HepG2 (cell line): ENCODE data around the gene MCAM. TPM values are rescaled to one million over a fixed set of nuclear protein-coding genes. Genes with fewer than 3 reads are reported as not detected.

Source experiments
- ATAC-seq: fragments of 200-7000 bp; cut with Tn5 transposase; 3 replicates; pipeline ENCODE4 v1.9.1; 2020; ENCODE audit warnings: mild to moderate bottlenecking, moderate library complexity
- BruUV-seq: library from RNA; stranded (reverse); fragments of 400-500 nt; replicated peaks from 2 replicates; lab custom pipeline; 2021; lab: Mats Ljungman, UMichigan
- CTCF ChIA-PET: fragments of 300-600 bp; formaldehyde crosslinking; extraction: SDS; loops from one replicate; lab custom pipeline; 2021; ENCODE audit warnings: low total read pairs, inconsistent platforms, low intra/inter-chr PET ratio; lab: Yijun Ruan, JAX
- POLR2A ChIA-PET: fragments of 350-600 bp; sonication (Branson Sonifier 250); formaldehyde crosslinking; loops from one replicate; lab custom pipeline; 2020; ENCODE audit warnings: antibody characterized with exemption, inconsistent platforms; lab: Yijun Ruan, JAX
- DNase-seq: peaks from one replicate; pipeline ENCODE4 v3.0.0-alpha.2; 2015; ENCODE audit warnings: low spot score
- FAIRE-seq: peaks from 3 replicates; lab custom pipeline; 2011; peaks lifted over from hg19 to GRCh38; lab: Jason Lieb, UNC
- H2AFZ ChIP-seq: one replicate; pipeline ENCODE4 v1.6.1; 2011; ENCODE audit warnings: low read length, inconsistent platforms
- H3K27ac ChIP-seq: fragments of 300-600 bp; 3 replicates; pipeline ENCODE4 v1.8.0; 2011; ENCODE audit warnings: mixed run types, mild to moderate bottlenecking, mixed read lengths, low read length, inconsistent platforms; ENCODE audit not compliant: insufficient read depth; ENCODE audit errors: extremely low read length
- H3K27me3 ChIP-seq, 2 experiments: fragments of 200-600 bp in 1 of 2; 2 replicates in 1 of 2; 3 replicates in 1 of 2; pipeline versions ENCODE4 v1.6.0 to v1.8.0; 2011; ENCODE audit warnings: low read length in 2 of 2, mild to moderate bottlenecking in 2 of 2, moderate library complexity in 2 of 2, inconsistent platforms in 1 of 2; ENCODE audit not compliant: insufficient read depth in 2 of 2, control insufficient read depth in 1 of 2
- H3K36me3 ChIP-seq, 2 experiments: fragments of 200-600 bp in 1 of 2; replicated peaks in 1 of 2; 2 replicates in 1 of 2; 3 replicates in 1 of 2; pipeline versions ENCODE4 v1.5.1 to v1.8.0; 2011; ENCODE audit warnings: low read length in 2 of 2, inconsistent platforms in 1 of 2; ENCODE audit not compliant: insufficient read depth in 2 of 2, control insufficient read depth in 1 of 2
- H3K4me1 ChIP-seq: 2 replicates; pipeline ENCODE4 v1.5.1; 2012; ENCODE audit warnings: low read length, inconsistent platforms; ENCODE audit not compliant: insufficient read depth
- H3K4me2 ChIP-seq: 2 replicates; pipeline ENCODE4 v1.6.0; 2011; ENCODE audit warnings: low read depth, low read length, inconsistent platforms
- H3K4me3 ChIP-seq, 3 experiments: fragments of 200-600 bp in 1 of 3; sonication (generic), shearing (Covaris generic) in 1 of 3; replicated peaks in 1 of 3; 2 replicates each; pipeline ENCODE4 v1.5.1; 2011 to 2016; ENCODE audit warnings: low read length in 3 of 3, inconsistent platforms in 2 of 3, low read depth in 2 of 3, mild to moderate bottlenecking in 2 of 3, control low read depth in 1 of 3, mixed read lengths in 1 of 3; ENCODE audit not compliant: insufficient read depth in 1 of 3
- H3K79me2 ChIP-seq: one replicate; pipeline ENCODE4 v1.6.1; 2011; ENCODE audit warnings: low read length, inconsistent platforms; ENCODE audit not compliant: insufficient read depth
- H3K9ac ChIP-seq: 2 replicates; pipeline ENCODE4 v1.6.0; 2011; ENCODE audit warnings: mild to moderate bottlenecking, low read depth, low read length, inconsistent platforms; ENCODE audit not compliant: insufficient read depth
- H3K9me3 ChIP-seq: 2 replicates; pipeline ENCODE4 v1.5.1; 2012; ENCODE audit warnings: mild to moderate bottlenecking, low read length
- H4K20me1 ChIP-seq: 2 replicates; pipeline ENCODE4 v1.6.0; 2011; ENCODE audit warnings: inconsistent platforms, mild to moderate bottlenecking, low read length, moderate library complexity; ENCODE audit not compliant: insufficient read depth
- AGO1 ChIP-seq: fragments of 200-400 bp; formaldehyde crosslinking; IDR thresholded peaks from 2 replicates; pipeline ENCODE4 v1.6.1; 2017; ENCODE audit warnings: mild to moderate bottlenecking, low read depth, low read length, moderate library complexity; ENCODE audit not compliant: poor library complexity, severe bottlenecking
- ELF3 ChIP-seq: IDR thresholded peaks from 2 replicates; pipeline ENCODE4 v1.6.1; 2016; ENCODE audit warnings: missing genetic modification reagents, missing compliant biosample characterization
- FOXJ3 ChIP-seq: sonication (generic); formaldehyde crosslinking; IDR thresholded peaks from 2 replicates; pipeline ENCODE4 v1.4.0; 2020; ENCODE audit warnings: missing genetic modification reagents, mild to moderate bottlenecking, borderline replicate concordance
- HNRNPH1 ChIP-seq: fragments of 200-400 bp; formaldehyde crosslinking; optimal IDR thresholded peaks from 2 replicates; pipeline ENCODE3; 2017; ENCODE audit warnings: mild to moderate bottlenecking, low read depth, low read length
- KLF15 ChIP-seq: sonication (generic); formaldehyde crosslinking; IDR thresholded peaks from 2 replicates; pipeline ENCODE4 v1.8.1; 2023; ENCODE audit warnings: borderline replicate concordance, mild to moderate bottlenecking, inconsistent platforms, missing genetic modification reagents, mixed read lengths
- MBD4 ChIP-seq: IDR thresholded peaks from 2 replicates; pipeline ENCODE4 v1.6.1; 2012; ENCODE audit warnings: low read length, inconsistent platforms, borderline replicate concordance
- NFE2L1 ChIP-seq: sonication (generic); formaldehyde crosslinking; IDR thresholded peaks from 2 replicates; pipeline ENCODE4 v1.4.0; 2020; ENCODE audit warnings: missing genetic modification reagents, mild to moderate bottlenecking, borderline replicate concordance
- PCBP2 ChIP-seq: fragments of 200-400 bp; formaldehyde crosslinking; optimal IDR thresholded peaks from 2 replicates; pipeline ENCODE3; 2018; ENCODE audit warnings: low read length, low read depth; ENCODE audit not compliant: poor library complexity, severe bottlenecking
- POLR2A ChIP-seq, 2 experiments: IDR thresholded peaks; 2 replicates each; pipeline ENCODE4 v1.6.1; 2011; ENCODE audit warnings: low read depth in 2 of 2, low read length in 2 of 2, mild to moderate bottlenecking in 1 of 2, moderate library complexity in 1 of 2; ENCODE audit not compliant: insufficient read depth in 1 of 2
- REPIN1 ChIP-seq: sonication (generic); formaldehyde crosslinking; IDR thresholded peaks from 2 replicates; pipeline ENCODE4 v1.8.0; 2022; ENCODE audit warnings: missing genetic modification reagents, low read depth, mild to moderate bottlenecking, borderline replicate concordance
- RNF2 ChIP-seq: fragments of 450-650 bp; conservative IDR thresholded peaks from 2 replicates; pipeline ENCODE4 v1.6.1; 2016; ENCODE audit warnings: low read depth
- TAF1 ChIP-seq: sonication (generic); formaldehyde crosslinking; IDR thresholded peaks from 2 replicates; pipeline ENCODE4 v1.4.0; 2020; ENCODE audit warnings: missing genetic modification reagents
- ZC3H13 ChIP-seq: sonication (generic); formaldehyde crosslinking; IDR thresholded peaks from 2 replicates; pipeline ENCODE4 v1.8.1; 2023; ENCODE audit warnings: mild to moderate bottlenecking, missing genetic modification reagents, moderate library complexity
- ZNF547 ChIP-seq: sonication (generic); formaldehyde crosslinking; IDR thresholded peaks from 2 replicates; pipeline ENCODE4 v1.5.1; 2020; ENCODE audit warnings: mild to moderate bottlenecking, missing genetic modification reagents
- ZNF549 ChIP-seq: sonication (generic); formaldehyde crosslinking; IDR thresholded peaks from 2 replicates; pipeline ENCODE4 v1.5.0; 2020; ENCODE audit warnings: missing genetic modification reagents
- ZNF839 ChIP-seq: sonication (generic); formaldehyde crosslinking; IDR thresholded peaks from 2 replicates; pipeline ENCODE4 v1.4.0; 2020; ENCODE audit warnings: missing genetic modification reagents, mild to moderate bottlenecking, borderline replicate concordance
- WGBS: methylation state at CpG from one replicate; pipeline ENCODE4 v1.1.6; 2017; ENCODE audit warnings: low lambda C conversion rate; 5-methylcytosine and 5-hydroxymethylcytosine counted together
- in situ Hi-C: cut with HindIII; loops from 2 replicates; pipeline ENCODE4 v1.10.0; 2017; ENCODE audit warnings: low pct_unique_long_range_greater_than_20kb; ENCODE audit not compliant: extremely low pct_ligation_motif_present
- intact Hi-C: fragments of 100-400 bp; cut with micrococcal nuclease; formaldehyde crosslinking; loops from one replicate; pipeline ENCODE4 v1.10.0; 2022; ENCODE audit not compliant: unreplicated experiment
- polyA plus RNA-seq, 8 experiments: library from polyadenylated mRNA; depleted of rRNA in 3 of 8; stranded (reverse) in 7 of 8; unstranded in 1 of 8; fragments of >200 nt; fragmentation: Illumina TruSeq in 4 of 8; extraction: Trizol in 4 of 8; gene quantifications; 2 replicates each; pipeline versions ENCODE4 v1.2.1 to v1.2.3, GENCODE V29; 2011 to 2016; ENCODE audit warnings: low read depth in 4 of 8, missing spikeins in 1 of 8, mixed read lengths in 1 of 8; ENCODE audit not compliant: insufficient read depth in 1 of 8
- total RNA-seq, 5 experiments: library from RNA; depleted of rRNA; stranded (reverse); fragments of >200 nt; fragmentation: Illumina TruSeq; extraction: Trizol; gene quantifications; 2 replicates each; pipeline ENCODE4 v1.2.3, GENCODE V29; 2016; ENCODE audit warnings: low read depth in 1 of 5
- TF ChIP-seq, protein P1 (sequence below): sonication (generic); formaldehyde crosslinking; IDR thresholded peaks from 2 replicates; pipeline ENCODE4 v1.5.1; 2020; ENCODE audit warnings: mild to moderate bottlenecking, missing genetic modification reagents, moderate library complexity
- TF ChIP-seq, protein P2 (sequence below), 2 experiments: fragments of 450-650 bp in 1 of 2; sonication (generic) in 1 of 2; formaldehyde crosslinking; IDR thresholded peaks; 2 replicates each; pipeline versions ENCODE4 v1.5.0 to v1.8.0; 2020 to 2022; ENCODE audit warnings: mild to moderate bottlenecking in 1 of 2, missing genetic modification reagents in 1 of 2

The MCAM gene
- total and polyA plus RNA-seq, 2 of the 13 experiments (the other 11 are each of a cell fraction or from before 2014, with no cell fraction given) = 12.1 to 15.2 TPM

DNA sequence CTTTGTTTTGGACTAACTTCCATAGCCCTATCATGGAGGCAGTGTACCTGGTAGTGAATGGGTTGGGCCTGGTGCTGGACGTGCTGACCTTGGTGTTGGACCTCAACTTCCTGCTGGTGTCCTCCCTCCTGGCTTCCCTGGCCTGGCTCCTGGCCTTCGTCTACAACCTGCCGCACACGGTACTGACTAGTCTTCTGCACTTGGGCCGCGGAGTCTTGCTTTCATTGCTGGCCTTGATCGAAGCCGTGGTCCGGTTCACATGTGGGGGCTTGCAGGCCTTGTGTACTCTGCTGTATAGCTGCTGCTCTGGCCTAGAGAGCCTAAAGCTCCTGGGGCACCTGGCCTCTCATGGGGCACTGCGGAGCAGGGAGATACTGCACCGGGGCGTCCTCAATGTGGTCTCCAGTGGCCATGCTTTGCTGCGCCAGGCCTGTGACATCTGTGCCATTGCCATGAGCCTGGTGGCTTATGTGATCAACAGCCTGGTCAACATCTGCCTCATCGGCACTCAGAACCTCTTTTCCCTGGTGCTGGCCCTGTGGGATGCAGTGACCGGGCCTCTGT is 18.2 kb upstream of the MCAM start:
- DNase-seq (no peak), FAIRE-seq (no peak), ATAC-seq (no peak)
- H3K4me1 ChIP-seq = peaks cover 55% of the 10 kb centered on the region
- no peak overlapping the region for H2AFZ ChIP-seq
- H3K79me2 ChIP-seq = peaks cover 24% of the 10 kb centered on the region
- intact Hi-C loops = loop anchor here (2.0 kb wide), 1 partner anchor 16 kb away; no protein-coding TSS in a partner anchor
- BruUV-seq = TSS peak; percentile 70
- peak overlapping the region; percentile 78 to 94 (median 87) for H3K4me3 ChIP-seq
- 7% methylated on average over 9 of the region's 15 CpGs for WGBS
- H3K9me3 ChIP-seq = no peaks in the 10 kb centered on the region
- peaks cover 4% of the 10 kb centered on the region; the same call in 1 of the 2 replicates for H4K20me1 ChIP-seq
- in situ Hi-C loops = loop anchor here (5.0 to 10.0 kb wide), 2 partner anchors 37 to 140 kb away; no protein-coding TSS in a partner anchor
- ChIA-PET POLR2A (interaction anchor here (0.8 to 1.0 kb wide), 3 partner anchors 17 to 33 kb away, joined by 3 to 4 read pairs (median 3); no protein-coding TSS in a partner anchor), CTCF (no interaction called here)
- H3K4me2 ChIP-seq = peak overlapping the region; percentile 89
- H3K27me3 ChIP-seq = no peaks in the 10 kb centered on the region; a peak in 1 of 5 replicates
- peaks cover 8 to 14% of the 10 kb centered on the region in 2 experiments; a peak in 4 of 5 replicates for H3K36me3 ChIP-seq
- peak overlapping the region; percentile 86 for H3K9ac ChIP-seq
- peak overlapping the region; percentile 71 for H3K27ac ChIP-seq
- TF ChIP-seq RNF2 (no peak), AGO1 (no peak), REPIN1 (CRISPR knock-in tag) (no peak), FOXJ3 (CRISPR knock-in tag) (no peak), ZNF549 (CRISPR knock-in tag) (no peak), PCBP2 (no peak), HNRNPH1 (no peak), KLF15 (CRISPR knock-in tag) (no peak), TAF1 (CRISPR knock-in tag) (no peak), MBD4 (no peak), POLR2A (IDR thresholded peaks at IDR 0.05; ENCODE audit: insufficient read depth in 1 of 2, low read depth in 2 of 2, low read length in 2 of 2) (0 out of 4 replicates have a peak, but pooled peaks of 1 of the 2 experiments have one; percentile 21), ELF3 (CRISPR knock-in tag) (no peak), NFE2L1 (CRISPR knock-in tag) (no peak), ZNF839 (CRISPR knock-in tag) (peak; percentile 51; the same call in 1 of the 2 replicates), ZC3H13 (CRISPR knock-in tag) (no peak), ZNF547 (CRISPR knock-in tag) (0 out of 2 replicates have a peak, but pooled peaks have one; percentile 48)
- TF ChIP-seq, protein P1, sequence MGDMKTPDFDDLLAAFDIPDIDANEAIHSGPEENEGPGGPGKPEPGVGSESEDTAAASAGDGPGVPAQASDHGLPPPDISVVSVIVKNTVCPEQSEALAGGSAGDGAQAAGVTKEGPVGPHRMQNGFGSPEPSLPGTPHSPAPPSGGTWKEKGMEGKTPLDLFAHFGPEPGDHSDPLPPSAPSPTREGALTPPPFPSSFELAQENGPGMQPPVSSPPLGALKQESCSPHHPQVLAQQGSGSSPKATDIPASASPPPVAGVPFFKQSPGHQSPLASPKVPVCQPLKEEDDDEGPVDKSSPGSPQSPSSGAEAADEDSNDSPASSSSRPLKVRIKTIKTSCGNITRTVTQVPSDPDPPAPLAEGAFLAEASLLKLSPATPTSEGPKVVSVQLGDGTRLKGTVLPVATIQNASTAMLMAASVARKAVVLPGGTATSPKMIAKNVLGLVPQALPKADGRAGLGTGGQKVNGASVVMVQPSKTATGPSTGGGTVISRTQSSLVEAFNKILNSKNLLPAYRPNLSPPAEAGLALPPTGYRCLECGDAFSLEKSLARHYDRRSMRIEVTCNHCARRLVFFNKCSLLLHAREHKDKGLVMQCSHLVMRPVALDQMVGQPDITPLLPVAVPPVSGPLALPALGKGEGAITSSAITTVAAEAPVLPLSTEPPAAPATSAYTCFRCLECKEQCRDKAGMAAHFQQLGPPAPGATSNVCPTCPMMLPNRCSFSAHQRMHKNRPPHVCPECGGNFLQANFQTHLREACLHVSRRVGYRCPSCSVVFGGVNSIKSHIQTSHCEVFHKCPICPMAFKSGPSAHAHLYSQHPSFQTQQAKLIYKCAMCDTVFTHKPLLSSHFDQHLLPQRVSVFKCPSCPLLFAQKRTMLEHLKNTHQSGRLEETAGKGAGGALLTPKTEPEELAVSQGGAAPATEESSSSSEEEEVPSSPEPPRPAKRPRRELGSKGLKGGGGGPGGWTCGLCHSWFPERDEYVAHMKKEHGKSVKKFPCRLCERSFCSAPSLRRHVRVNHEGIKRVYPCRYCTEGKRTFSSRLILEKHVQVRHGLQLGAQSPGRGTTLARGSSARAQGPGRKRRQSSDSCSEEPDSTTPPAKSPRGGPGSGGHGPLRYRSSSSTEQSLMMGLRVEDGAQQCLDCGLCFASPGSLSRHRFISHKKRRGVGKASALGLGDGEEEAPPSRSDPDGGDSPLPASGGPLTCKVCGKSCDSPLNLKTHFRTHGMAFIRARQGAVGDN (CRISPR knock-in tag) = peak; percentile 56
- TF ChIP-seq, protein P2, sequence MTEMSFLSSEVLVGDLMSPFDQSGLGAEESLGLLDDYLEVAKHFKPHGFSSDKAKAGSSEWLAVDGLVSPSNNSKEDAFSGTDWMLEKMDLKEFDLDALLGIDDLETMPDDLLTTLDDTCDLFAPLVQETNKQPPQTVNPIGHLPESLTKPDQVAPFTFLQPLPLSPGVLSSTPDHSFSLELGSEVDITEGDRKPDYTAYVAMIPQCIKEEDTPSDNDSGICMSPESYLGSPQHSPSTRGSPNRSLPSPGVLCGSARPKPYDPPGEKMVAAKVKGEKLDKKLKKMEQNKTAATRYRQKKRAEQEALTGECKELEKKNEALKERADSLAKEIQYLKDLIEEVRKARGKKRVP (CRISPR knock-in tag; IDR thresholded peaks at IDR 0.05) = no peak
